Measurements from ENCODE around the gene HOXD11. TPM values are rescaled to one million over a fixed set of nuclear protein-coding genes. Genes with fewer than 3 reads are reported as not detected.

Gene HOXD11
- total and polyA plus RNA-seq, 2 of the 13 experiments (the other 11 are each of a cell fraction or from before 2014, with no cell fraction given), result not detected

DNA sequence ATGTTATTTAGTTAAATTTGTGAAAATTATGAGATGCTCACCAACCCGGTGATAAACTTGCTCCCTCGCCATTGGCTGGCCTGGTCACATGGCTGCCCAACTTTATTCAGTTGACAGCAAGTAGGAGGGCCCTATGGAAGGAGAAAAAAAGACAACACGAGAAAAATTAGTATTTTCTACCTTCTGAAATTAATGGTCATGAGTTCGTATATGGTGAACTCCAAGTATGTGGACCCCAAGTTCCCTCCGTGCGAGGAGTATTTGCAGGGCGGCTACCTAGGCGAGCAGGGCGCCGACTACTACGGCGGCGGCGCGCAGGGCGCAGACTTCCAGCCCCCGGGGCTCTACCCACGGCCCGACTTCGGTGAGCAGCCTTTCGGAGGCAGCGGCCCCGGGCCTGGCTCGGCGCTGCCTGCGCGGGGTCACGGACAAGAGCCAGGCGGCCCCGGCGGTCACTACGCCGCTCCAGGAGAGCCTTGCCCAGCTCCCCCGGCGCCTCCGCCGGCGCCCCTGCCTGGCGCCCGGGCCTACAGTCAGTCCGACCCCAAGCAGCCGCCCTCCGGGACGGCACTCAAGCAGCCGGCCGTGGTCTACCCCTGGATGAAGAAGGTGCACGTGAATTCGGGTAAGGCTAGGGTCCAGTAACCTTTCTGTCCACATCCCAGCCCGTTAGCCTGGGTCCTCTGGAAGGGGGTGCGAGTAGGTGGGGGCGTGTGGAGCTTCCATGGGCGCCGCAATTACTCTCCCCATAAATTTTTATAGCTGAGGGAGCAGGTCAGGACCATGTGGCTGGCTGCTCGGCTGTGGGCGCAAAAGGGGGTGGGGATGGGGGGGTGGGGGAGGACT lies 44.6 kb downstream of the HOXD11 start, which contains the start of gene HOXD4:
Gene HOXD4 (plus strand): TSS at position 109 of the 846 bp plus-strand sequence. CDS start 84 bp downstream, at position 193.
- no peak for ATAC-seq
- no peak within 1 kb of the TSS for H3K27ac ChIP-seq (ENCODE audit: extremely low read length, insufficient read depth, low read length)

GRCh38 chr2:176152350-176153181 lies 45.5 kb downstream of the HOXD11 start:
- H2AFZ ChIP-seq (ENCODE audit: low read length), result no peak overlapping the region
- ATAC-seq, result no peak
- no peak for DNase-seq (ENCODE audit: low spot score)
- no peaks in the 10 kb centered on the region for H3K79me2 ChIP-seq (ENCODE audit: insufficient read depth, low read length)
- H3K27me3 ChIP-seq (ENCODE audit: control insufficient read depth in 1 of 2, insufficient read depth in 2 of 2, low read length in 2 of 2), result peaks cover 20 to 92% of the 10 kb centered on the region in 2 experiments
- ChIA-PET POLR2A (no interaction called here), CTCF (ENCODE audit: low intra/inter-chr PET ratio, low total read pairs) (no interaction called here)
- H3K4me3 ChIP-seq (replicated peaks in 1 of 3; ENCODE audit: insufficient read depth in 1 of 3, low read depth in 2 of 3, low read length in 3 of 3), result no peak overlapping the region
- intact Hi-C loops (cut with micrococcal nuclease; ENCODE audit: unreplicated experiment), result no loop called here
- H3K27ac ChIP-seq (ENCODE audit: extremely low read length, insufficient read depth, low read length), result no peak overlapping the region
- WGBS (ENCODE audit: low lambda C conversion rate), result 64% methylated on average over 46 of the region's 48 CpGs
- no peaks in the 10 kb centered on the region for H4K20me1 ChIP-seq (ENCODE audit: insufficient read depth, low read length)
- H3K4me1 ChIP-seq (ENCODE audit: insufficient read depth, low read length), result peaks cover 30% of the 10 kb centered on the region
- in situ Hi-C loops (cut with HindIII; ENCODE audit: extremely low pct_ligation_motif_present, low pct_unique_long_range_greater_than_20kb), result no loop called here
- H3K9me3 ChIP-seq (ENCODE audit: low read length), result no peaks in the 10 kb centered on the region
- no peaks in the 10 kb centered on the region for H3K36me3 ChIP-seq (replicated peaks in 1 of 2; ENCODE audit: control insufficient read depth in 1 of 2, insufficient read depth in 2 of 2, low read length in 2 of 2)
- FAIRE-seq, result no peak
- no peak overlapping the region for H3K4me2 ChIP-seq (ENCODE audit: low read depth, low read length)
- no peak overlapping the region for H3K9ac ChIP-seq (ENCODE audit: insufficient read depth, low read depth, low read length)
- BruUV-seq (replicated peaks), result no TSS peak
- TF ChIP-seq FOSL1 (CRISPR knock-in tag; IDR thresholded peaks at IDR 0.05; ENCODE audit: borderline replicate concordance) (no peak), U2AF2 (IDR thresholded peaks at IDR 0.05; ENCODE audit: low read depth, low read length) (no peak), ZNF317 (CRISPR knock-in tag; IDR thresholded peaks at IDR 0.05) (no peak), ZNF672 (CRISPR knock-in tag; IDR thresholded peaks at IDR 0.05) (no peak), KDM2A (CRISPR knock-in tag; IDR thresholded peaks at IDR 0.05; ENCODE audit: borderline replicate concordance, low read depth) (no peak), KDM5B (CRISPR knock-in tag; IDR thresholded peaks at IDR 0.05; ENCODE audit: borderline replicate concordance) (no peak), SALL2 (CRISPR knock-in tag; IDR thresholded peaks at IDR 0.05) (no peak), PRDM15 (CRISPR knock-in tag; IDR thresholded peaks at IDR 0.05) (no peak)
- TF ChIP-seq, protein P1, sequence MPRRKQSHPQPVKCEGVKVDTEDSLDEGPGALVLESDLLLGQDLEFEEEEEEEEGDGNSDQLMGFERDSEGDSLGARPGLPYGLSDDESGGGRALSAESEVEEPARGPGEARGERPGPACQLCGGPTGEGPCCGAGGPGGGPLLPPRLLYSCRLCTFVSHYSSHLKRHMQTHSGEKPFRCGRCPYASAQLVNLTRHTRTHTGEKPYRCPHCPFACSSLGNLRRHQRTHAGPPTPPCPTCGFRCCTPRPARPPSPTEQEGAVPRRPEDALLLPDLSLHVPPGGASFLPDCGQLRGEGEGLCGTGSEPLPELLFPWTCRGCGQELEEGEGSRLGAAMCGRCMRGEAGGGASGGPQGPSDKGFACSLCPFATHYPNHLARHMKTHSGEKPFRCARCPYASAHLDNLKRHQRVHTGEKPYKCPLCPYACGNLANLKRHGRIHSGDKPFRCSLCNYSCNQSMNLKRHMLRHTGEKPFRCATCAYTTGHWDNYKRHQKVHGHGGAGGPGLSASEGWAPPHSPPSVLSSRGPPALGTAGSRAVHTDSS (CRISPR knock-in tag; conservative IDR thresholded peaks at IDR 0.05), result no peak

More for the DNA sequence above, 44.6 kb downstream of the HOXD11 start, which contains the start of gene HOXD4:
- FAIRE-seq (no peak), DNase-seq (ENCODE audit: low spot score) (no peak)
- Histone ChIP-seq H3K9me3 (ENCODE audit: low read length) (no peaks in the 10 kb centered on the region), H4K20me1 (ENCODE audit: insufficient read depth, low read length) (no peaks in the 10 kb centered on the region), H3K79me2 (ENCODE audit: insufficient read depth, low read length) (no peaks in the 10 kb centered on the region), H3K36me3 (replicated peaks in 1 of 2; ENCODE audit: control insufficient read depth in 1 of 2, insufficient read depth in 2 of 2, low read length in 2 of 2) (no peaks in the 10 kb centered on the region), H3K27me3 (ENCODE audit: control insufficient read depth in 1 of 2, insufficient read depth in 2 of 2, low read length in 2 of 2) (peaks cover 20 to 92% of the 10 kb centered on the region in 2 experiments), H3K9ac (ENCODE audit: insufficient read depth, low read depth, low read length) (no peak within 1 kb of the TSS), H3K4me3 (replicated peaks in 1 of 3; ENCODE audit: insufficient read depth in 1 of 3, low read depth in 2 of 3, low read length in 3 of 3) (no peak within 1 kb of the TSS), H3K4me1 (ENCODE audit: insufficient read depth, low read length) (peaks cover 25% of the 10 kb centered on the region), H2AFZ (ENCODE audit: low read length) (no peak within 1 kb of the TSS), H3K4me2 (ENCODE audit: low read depth, low read length) (no peak within 1 kb of the TSS)
- POLR2A ChIA-PET, result no interaction called here
- CTCF ChIA-PET (ENCODE audit: low intra/inter-chr PET ratio, low total read pairs), result no interaction called here
- peak; percentile 91 for TF ChIP-seq EZH2 (conservative IDR thresholded peaks at IDR 0.05; ENCODE audit: low read depth, low read length)
- peak; percentile 27 for TF ChIP-seq HNRNPLL (IDR thresholded peaks at IDR 0.05; ENCODE audit: low read depth, low read length, poor library complexity, severe bottlenecking)
- no peak for TF ChIP-seq HOXA3 (CRISPR knock-in tag; IDR thresholded peaks at IDR 0.05)
- intact Hi-C loops (cut with micrococcal nuclease; ENCODE audit: unreplicated experiment) (no loop called here), in situ Hi-C loops (cut with HindIII; ENCODE audit: extremely low pct_ligation_motif_present, low pct_unique_long_range_greater_than_20kb) (no loop called here)
- no TSS peak for BruUV-seq (replicated peaks)
- 41% methylated on average over 26 of the region's 55 CpGs for WGBS (ENCODE audit: low lambda C conversion rate)
